GM12878 (cell line): Measurements from ENCODE around the gene NHS. TPM values are rescaled to one million over a fixed set of nuclear protein-coding genes. Genes with fewer than 3 reads are reported as not detected.
A peak's percentile ranks its signal among the peaks of the same experiment; 100 is the strongest.

ENCODE experiments used
- ATAC-seq: fragments of 200-7000 bp; cut with Tn5 transposase; 3 replicates; pipeline ENCODE4 v1.9.1; 2020; ENCODE audit warnings: mild to moderate bottlenecking, moderate library complexity
- BruUV-seq: library from RNA; stranded (reverse); fragments of 400-500 nt; replicated peaks from 2 replicates; lab custom pipeline; 2021; lab: Mats Ljungman, UMichigan
- CTCF ChIA-PET: fragments of 300-600 bp; sonication (Branson Sonifier 250); formaldehyde crosslinking; extraction: SDS; loops from one replicate; lab custom pipeline; 2021; ENCODE audit warnings: inconsistent platforms; lab: Yijun Ruan, JAX
- POLR2A ChIA-PET: fragments of 350-600 bp; formaldehyde crosslinking; extraction: SDS; loops from one replicate; lab custom pipeline; 2021; ENCODE audit warnings: inconsistent platforms; lab: Charles Lee
- RAD21 ChIA-PET: fragments of 300-600 bp; sonication (Branson Sonifier 250); formaldehyde crosslinking; loops from one replicate; lab custom pipeline; 2023; ENCODE audit warnings: antibody characterized with exemption; ENCODE audit not compliant: unreplicated experiment; lab: Charles Lee
- SMC1A ChIA-PET: fragments of 300-600 bp; sonication (Branson Sonifier 250); formaldehyde crosslinking; loops from one replicate; lab custom pipeline; 2023; ENCODE audit not compliant: unreplicated experiment, uncharacterized antibody; lab: Charles Lee
- DNase-seq: peaks from one replicate; pipeline ENCODE4 v3.0.0-alpha.2; 2011; ENCODE audit warnings: low read depth, low spot score
- FAIRE-seq: peaks from 3 replicates; lab custom pipeline; 2011; peaks lifted over from hg19 to GRCh38; lab: Jason Lieb, UNC
- H2AFZ ChIP-seq: 2 replicates; pipeline ENCODE4 v1.6.0; 2011; ENCODE audit warnings: low read depth, low read length, control low read depth; ENCODE audit not compliant: control insufficient read depth
- H3K27ac ChIP-seq: 2 replicates; pipeline ENCODE4 v1.5.1; 2011; ENCODE audit warnings: control low read depth; ENCODE audit not compliant: control insufficient read depth, insufficient read depth
- H3K27me3 ChIP-seq, 2 experiments: replicated peaks in 1 of 2; 2 replicates each; pipeline versions ENCODE4 v1.6.0 to v1.6.1; 2011; ENCODE audit warnings: low read length in 1 of 2; ENCODE audit not compliant: control insufficient read depth in 2 of 2, insufficient read depth in 2 of 2
- H3K36me3 ChIP-seq, 2 experiments: 2 replicates each; pipeline ENCODE4 v1.5.1; 2011; ENCODE audit warnings: low read length in 1 of 2; ENCODE audit not compliant: control insufficient read depth in 2 of 2, insufficient read depth in 2 of 2
- H3K4me1 ChIP-seq: 2 replicates; pipeline ENCODE4 v1.6.1; 2011; ENCODE audit warnings: mild to moderate bottlenecking, low read length, moderate library complexity, mixed read lengths; ENCODE audit not compliant: control insufficient read depth, insufficient read depth
- H3K4me2 ChIP-seq: 2 replicates; pipeline ENCODE4 v1.6.0; 2011; ENCODE audit warnings: control low read depth; ENCODE audit not compliant: control insufficient read depth, insufficient read depth
- H3K4me3 ChIP-seq: fragments of 200-600 bp; sonication (generic); 2 replicates; pipeline ENCODE4 v1.5.1; 2016
- H3K79me2 ChIP-seq: 2 replicates; pipeline ENCODE4 v1.6.0; 2011; ENCODE audit warnings: low read length; ENCODE audit not compliant: control insufficient read depth, insufficient read depth
- H3K9ac ChIP-seq: 2 replicates; pipeline ENCODE4 v1.8.0; 2011; ENCODE audit warnings: low read length, control low read depth, mixed read lengths; ENCODE audit not compliant: control insufficient read depth, insufficient read depth
- H3K9me3 ChIP-seq: replicated peaks from 3 replicates; pipeline ENCODE4 v1.5.1; 2011; ENCODE audit warnings: mild to moderate bottlenecking, low read length; ENCODE audit not compliant: control insufficient read depth, insufficient read depth
- H4K20me1 ChIP-seq: 2 replicates; pipeline ENCODE4 v1.6.0; 2011; ENCODE audit not compliant: control insufficient read depth, insufficient read depth
- ATF3 ChIP-seq: IDR thresholded peaks from 2 replicates; pipeline ENCODE4 v1.6.1; 2011; ENCODE audit warnings: low read depth, mild to moderate bottlenecking, low read length, moderate library complexity, borderline replicate concordance; ENCODE audit errors: extremely low read depth
- ATF7 ChIP-seq: fragments of 450-650 bp; IDR thresholded peaks from 2 replicates; pipeline ENCODE4 v1.6.1; 2016; ENCODE audit warnings: low read depth, mild to moderate bottlenecking
- BRCA1 ChIP-seq: IDR thresholded peaks from 2 replicates; pipeline ENCODE4 v1.6.1; 2011; ENCODE audit warnings: low read depth, low read length, improper control_type of control experiment
- IRF5 ChIP-seq: fragments of 450-650 bp; IDR thresholded peaks from 2 replicates; pipeline ENCODE4 v1.6.1; 2017; ENCODE audit warnings: borderline replicate concordance
- MEF2A ChIP-seq: IDR thresholded peaks from 2 replicates; pipeline ENCODE4 v1.6.1; 2011; ENCODE audit warnings: low read depth, mild to moderate bottlenecking, low read length, moderate library complexity; ENCODE audit not compliant: insufficient read depth
- NFXL1 ChIP-seq: fragments of 450-650 bp; IDR thresholded peaks from 2 replicates; pipeline ENCODE4 v1.6.1; 2017; ENCODE audit warnings: antibody characterized with exemption, mild to moderate bottlenecking, borderline replicate concordance
- NR2C2 ChIP-seq: IDR thresholded peaks from 2 replicates; pipeline ENCODE4 v1.6.1; 2011; ENCODE audit warnings: borderline replicate concordance, low read depth; ENCODE audit not compliant: control insufficient read depth, insufficient read length
- RB1 ChIP-seq: fragments of 450-650 bp; formaldehyde crosslinking; IDR thresholded peaks from 2 replicates; pipeline ENCODE4 v1.6.1; 2017; ENCODE audit warnings: mild to moderate bottlenecking, borderline replicate concordance
- RCOR1 ChIP-seq: conservative IDR thresholded peaks from 2 replicates; pipeline ENCODE4 v1.6.1; 2012; ENCODE audit warnings: low read depth, low read length, improper control_type of control experiment
- RFX5 ChIP-seq: IDR thresholded peaks from 2 replicates; pipeline ENCODE4 v1.6.1; 2011; ENCODE audit warnings: low read depth, low read length, improper control_type of control experiment
- SUZ12 ChIP-seq: fragments of 200-600 bp; sonication (generic); IDR thresholded peaks from one replicate; pipeline ENCODE4 v1.6.1; 2018; ENCODE audit warnings: antibody characterized with exemption, mild to moderate bottlenecking; ENCODE audit not compliant: unreplicated experiment
- TCF12 ChIP-seq: IDR thresholded peaks from 2 replicates; pipeline ENCODE4 v1.6.1; 2011; ENCODE audit warnings: low read depth, mild to moderate bottlenecking, low read length
- WRNIP1 ChIP-seq: IDR thresholded peaks from 2 replicates; pipeline ENCODE4 v1.6.1; 2011; ENCODE audit warnings: low read depth, low read length, improper control_type of control experiment, borderline replicate concordance
- ZNF687 ChIP-seq: fragments of 450-650 bp; IDR thresholded peaks from 2 replicates; pipeline ENCODE4 v1.6.1; 2017; ENCODE audit warnings: mild to moderate bottlenecking, moderate library complexity
- ZSCAN29 ChIP-seq: fragments of 450-650 bp; IDR thresholded peaks from 2 replicates; pipeline ENCODE4 v1.6.1; 2017; ENCODE audit warnings: mild to moderate bottlenecking, moderate library complexity
- WGBS: methylation state at CpG from one replicate; pipeline ENCODE4 v1.1.6; 2016; ENCODE audit warnings: low lambda C conversion rate; ENCODE audit not compliant: insufficient replicate concordance, insufficient coverage; ENCODE audit errors: missing lambda C conversion rate; 5-methylcytosine and 5-hydroxymethylcytosine counted together
- in situ Hi-C: fragments of 300-500 bp; cut with MboI; formaldehyde crosslinking; loops from 9 replicates; pipeline ENCODE4 v1.14.3; 2018; ENCODE audit warnings: mixed read lengths
- intact Hi-C: fragments of 100-400 bp; cut with micrococcal nuclease; formaldehyde crosslinking; loops from one replicate; pipeline ENCODE4 v1.14.2; 2022; ENCODE audit not compliant: unreplicated experiment
- polyA plus RNA-seq, 11 experiments: library from polyadenylated mRNA; depleted of rRNA in 4 of 11; unstranded in 6 of 11; stranded (reverse) in 5 of 11; fragments of >200 nt; fragmentation: Nextera tagmentation in 4 of 11; fragmentation: Illumina TruSeq in 1 of 11; extraction: Ambion mirVana in 4 of 11; extraction: Trizol in 1 of 11; gene quantifications; 1 replicate in 1 of 11; 2 replicates in 10 of 11; pipeline versions ENCODE4 v1.2.1 to v1.2.3, GENCODE V29; 2011 to 2016; ENCODE audit warnings: inconsistent platforms in 2 of 11, missing spikeins in 2 of 11, low read depth in 1 of 11
- total RNA-seq, 4 experiments: library from RNA; depleted of rRNA in 3 of 4; stranded (reverse); fragments of >200 nt in 3 of 4; fragmentation: Illumina TruSeq in 1 of 4; extraction: Trizol in 1 of 4; gene quantifications; 2 replicates each; pipeline versions ENCODE4 v1.2.1 to v1.2.3, GENCODE V29; 2013 to 2021

Gene NHS
- total and polyA plus RNA-seq, 10 of the 15 experiments (the other 5 are each of a cell fraction or from before 2014, with no cell fraction given): under 0.01 to 0.07 (median 0.03) TPM; not detected in 7

- no peaks in the 10 kb centered on the region for H3K36me3 ChIP-seq
- ChIA-PET RAD21 (no interaction called here), POLR2A (no interaction called here), CTCF (no interaction called here), SMC1A (interaction anchor here (0.9 kb wide), 1 partner anchor 38 kb away, joined by 3 read pairs; no protein-coding TSS in a partner anchor)
- DNase-seq: no peak
- no peaks in the 10 kb centered on the region for H4K20me1 ChIP-seq
- H3K4me1 ChIP-seq: no peaks in the 10 kb centered on the region
- no peaks in the 10 kb centered on the region for H3K9me3 ChIP-seq
- intact Hi-C loops: no loop called here
- H3K79me2 ChIP-seq: no peaks in the 10 kb centered on the region
- H3K9ac ChIP-seq: no peak overlapping the region
- FAIRE-seq: no peak
- H3K4me2 ChIP-seq: no peak overlapping the region
- no peak overlapping the region for H2AFZ ChIP-seq
- TF ChIP-seq ATF3 (no peak), NR2C2 (no peak), RCOR1 (no peak), ATF7 (no peak), IRF5 (no peak), TCF12 (no peak), RFX5 (no peak), ZNF687 (no peak), BRCA1 (no peak), RB1 (no peak), MEF2A (no peak), WRNIP1 (no peak), ZSCAN29 (no peak), SUZ12 (no peak), NFXL1 (no peak)
- 59% methylated on average over 3 of the region's 3 CpGs for WGBS
- no TSS peak for BruUV-seq
- ATAC-seq: peak; percentile 61
- H3K4me3 ChIP-seq: no peak overlapping the region
- in situ Hi-C loops: no loop called here
- H3K27ac ChIP-seq: no peak overlapping the region
- no peaks in the 10 kb centered on the region; a peak in 1 of 4 replicates for H3K27me3 ChIP-seq
Measured at GRCh38 chrX:17632942-17633341, 257.9 kb downstream of the NHS start.
